GM19328 (cell line): ENCODE results near the gene SCN1B.
"Not testable (repeated sequence)": the region's sequence is repeated elsewhere in the genome, so short reads cannot be mapped to it uniquely, and the experiment has no call there.

ENCODE experiments used
- ATAC-seq: cut with Tn5 transposase; IDR thresholded peaks from one replicate; pipeline ENCODE4 v1.9.1; 2021; ENCODE audit warnings: mild to moderate bottlenecking, moderate library complexity; ENCODE audit not compliant: unreplicated experiment

SCN1B gene

GRCh38 chr19:35000647-35001501 is 29.4 kb upstream of the SCN1B start:
- no peak for ATAC-seq

DNA sequence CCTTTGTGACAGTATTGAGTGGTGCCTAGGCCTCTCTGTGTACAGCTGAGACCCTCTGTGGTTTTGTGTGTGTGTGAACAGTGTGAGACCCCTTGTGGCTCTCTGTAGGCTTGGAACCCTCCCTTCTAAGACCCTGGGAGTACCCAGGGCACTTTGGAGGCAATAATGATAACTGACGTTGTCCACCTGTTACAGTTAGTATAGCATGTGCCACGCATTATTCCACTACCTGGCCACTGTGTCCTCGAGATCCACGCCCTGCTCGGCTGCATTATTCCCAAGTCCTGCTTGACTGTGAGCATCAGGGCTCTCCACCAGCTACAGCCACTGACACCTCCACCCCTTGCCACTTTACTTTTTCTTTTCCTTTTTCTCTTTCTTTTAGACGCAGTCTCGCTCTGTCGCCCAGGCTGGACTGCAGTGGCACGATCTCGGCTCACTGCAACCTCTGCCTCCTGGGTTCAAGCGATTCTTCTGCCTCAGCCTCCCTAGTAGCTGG is 28.2 kb upstream of the SCN1B start:
- no peak for ATAC-seq

DNA sequence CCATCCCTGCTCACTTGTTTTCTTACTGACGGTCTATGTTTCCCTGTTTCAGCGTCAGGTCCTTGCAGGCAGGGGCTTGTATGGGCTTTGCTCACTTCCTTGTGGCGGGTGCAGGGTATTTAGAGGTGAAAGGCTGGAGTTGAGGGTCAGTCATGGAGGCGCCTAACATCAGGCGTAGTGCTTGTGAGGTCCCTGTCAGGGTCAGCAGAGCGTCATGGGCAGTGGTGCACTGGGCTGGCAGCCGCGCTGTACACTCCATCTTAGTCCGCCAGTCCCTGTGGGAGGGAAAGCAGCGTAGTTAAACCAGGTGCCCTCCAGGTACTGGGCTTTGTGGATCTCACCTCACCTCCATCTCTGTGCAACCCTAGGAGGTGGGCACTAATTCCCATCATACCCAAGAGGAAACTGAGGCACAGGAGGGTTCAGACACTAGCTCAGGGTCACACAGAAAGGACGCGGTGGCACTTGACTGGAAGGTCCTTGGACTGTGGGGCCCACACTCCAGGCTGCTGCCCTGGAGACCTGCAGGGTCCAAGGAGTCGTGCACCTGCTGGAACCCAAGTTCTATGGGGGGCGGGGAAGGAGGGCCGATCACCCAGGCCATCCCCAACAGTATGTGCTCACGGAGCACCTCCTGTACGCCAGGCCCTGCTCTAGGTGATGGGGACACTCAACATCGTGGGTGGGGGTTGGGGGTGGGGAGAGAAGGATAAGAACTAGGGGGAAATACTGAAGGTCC is 25.6 kb upstream of the SCN1B start:
- no peak for ATAC-seq

GRCh38 chr19:35005256-35005977 is 24.9 kb upstream of the SCN1B start:
- no peak for ATAC-seq

DNA sequence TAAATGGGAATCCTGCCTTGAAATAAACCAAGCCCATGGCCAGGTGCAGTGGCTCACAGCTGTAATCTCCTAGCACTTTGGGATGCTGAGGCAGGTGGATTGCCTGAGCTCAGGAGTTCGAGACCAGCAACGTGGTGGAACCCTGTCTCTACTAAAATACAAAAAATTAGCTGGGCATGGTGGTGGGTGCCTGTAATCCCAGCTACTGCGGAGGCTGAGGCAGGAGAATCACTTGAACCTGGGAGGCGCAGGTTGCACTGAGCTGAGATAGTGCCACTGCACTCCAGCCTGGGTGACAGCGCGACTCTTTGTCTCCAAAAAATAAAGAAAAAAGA is 24.3 kb upstream of the SCN1B start:
- ATAC-seq: not testable (repeated sequence)

- no peak for ATAC-seq
These were observed 23.8 kb upstream of the SCN1B start for GRCh38 chr19:35006342-35006998.

- no peak for ATAC-seq
These were observed 23.3 kb upstream of the SCN1B start for GRCh38 chr19:35006999-35007365.

DNA sequence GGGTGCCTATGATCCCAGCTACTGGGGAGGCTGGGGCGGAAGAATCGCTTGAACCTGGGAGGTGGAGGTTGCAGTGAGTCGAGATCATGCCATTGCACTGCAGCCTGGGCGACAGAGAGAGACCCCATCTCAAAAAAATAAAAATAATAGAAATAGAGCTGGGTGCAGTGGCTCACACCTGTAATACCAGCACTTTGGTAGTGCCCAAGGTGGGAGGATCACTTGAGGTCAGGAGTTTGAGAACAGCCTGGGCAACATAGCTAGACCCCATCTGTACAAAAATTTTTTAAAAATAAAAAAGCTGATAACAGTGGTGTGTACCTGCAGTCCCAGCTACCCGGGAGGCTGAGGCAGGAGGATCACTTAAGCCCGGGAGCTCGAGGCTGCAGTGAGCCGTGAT is 22.8 kb upstream of the SCN1B start:
- not testable (repeated sequence) for ATAC-seq

- no peak for ATAC-seq
These were observed 21.4 kb upstream of the SCN1B start for GRCh38 chr19:35008891-35009341.

DNA sequence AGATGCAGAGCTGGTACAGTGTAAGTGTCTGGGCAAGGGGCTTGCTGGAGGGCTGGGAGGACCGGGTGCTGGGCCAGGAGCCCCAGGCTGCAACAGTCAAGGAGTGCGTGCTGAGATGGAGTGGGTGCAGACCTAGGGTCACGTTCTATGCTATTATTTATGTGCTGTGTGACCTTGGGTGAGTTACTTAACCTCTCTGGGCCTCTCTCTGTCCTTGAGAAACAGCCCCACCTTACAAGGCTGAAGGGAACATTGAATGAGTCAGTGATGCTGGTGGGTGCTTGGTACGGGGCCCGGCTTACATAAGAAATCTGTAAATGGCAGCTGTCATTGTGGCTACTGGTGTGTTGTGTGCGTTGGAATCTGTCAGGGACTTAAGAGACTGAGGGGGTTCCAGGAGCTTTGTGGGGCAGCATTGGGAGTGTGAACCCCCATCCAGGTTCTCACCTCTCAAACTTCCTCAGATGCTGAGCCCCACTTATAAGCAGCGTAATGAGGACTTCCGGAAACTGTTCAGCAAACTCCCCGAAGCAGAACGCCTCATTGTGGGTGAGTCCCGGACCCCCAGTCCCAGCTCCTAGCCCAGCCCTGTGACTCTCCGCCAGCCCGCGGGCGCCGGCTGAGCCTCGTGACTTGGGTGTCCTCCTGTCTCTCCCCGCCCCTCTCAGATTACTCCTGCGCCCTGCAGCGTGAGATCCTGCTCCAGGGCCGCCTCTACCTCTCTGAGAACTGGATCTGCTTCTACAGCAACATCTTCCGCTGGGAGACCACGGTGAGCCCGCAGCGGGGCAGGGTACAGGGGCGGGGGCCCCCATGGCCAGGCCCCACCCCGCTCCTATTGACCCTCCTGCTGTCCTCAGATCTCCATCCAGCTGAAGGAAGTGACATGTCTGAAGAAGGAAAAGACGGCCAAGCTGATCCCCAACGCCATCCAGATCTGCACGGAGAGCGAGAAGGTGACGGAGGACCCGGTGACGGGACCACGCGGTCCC is 20.6 kb upstream of the SCN1B start:
- no peak for ATAC-seq

DNA sequence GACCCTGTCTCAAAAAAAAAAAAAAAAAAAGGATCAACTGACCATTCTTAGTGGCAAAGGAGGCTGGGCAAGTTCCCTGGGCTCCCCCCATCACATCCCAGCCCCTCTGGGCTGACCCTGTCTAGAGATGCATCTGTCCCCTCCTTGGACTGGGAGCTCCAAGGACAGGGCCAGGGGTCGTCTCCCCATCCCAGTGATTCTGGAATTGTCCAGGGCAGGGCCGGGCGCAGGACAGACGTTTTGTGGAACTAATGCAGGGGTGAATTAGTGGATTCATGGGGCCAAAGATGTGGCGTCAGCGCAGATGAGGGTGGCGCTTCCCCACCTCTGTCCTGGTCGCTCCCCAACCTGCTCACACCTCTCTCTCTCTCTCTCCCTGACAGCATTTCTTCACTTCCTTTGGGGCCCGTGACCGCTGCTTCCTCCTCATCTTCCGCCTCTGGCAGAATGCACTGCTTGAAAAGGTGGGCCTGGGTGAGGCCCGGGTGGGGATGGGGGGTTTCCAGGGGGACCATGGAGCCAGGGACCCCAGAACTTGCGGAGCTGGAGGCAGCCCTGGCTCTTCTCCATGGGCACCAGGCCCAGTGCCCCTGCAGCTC is 19.1 kb upstream of the SCN1B start:
- ATAC-seq: no peak

DNA sequence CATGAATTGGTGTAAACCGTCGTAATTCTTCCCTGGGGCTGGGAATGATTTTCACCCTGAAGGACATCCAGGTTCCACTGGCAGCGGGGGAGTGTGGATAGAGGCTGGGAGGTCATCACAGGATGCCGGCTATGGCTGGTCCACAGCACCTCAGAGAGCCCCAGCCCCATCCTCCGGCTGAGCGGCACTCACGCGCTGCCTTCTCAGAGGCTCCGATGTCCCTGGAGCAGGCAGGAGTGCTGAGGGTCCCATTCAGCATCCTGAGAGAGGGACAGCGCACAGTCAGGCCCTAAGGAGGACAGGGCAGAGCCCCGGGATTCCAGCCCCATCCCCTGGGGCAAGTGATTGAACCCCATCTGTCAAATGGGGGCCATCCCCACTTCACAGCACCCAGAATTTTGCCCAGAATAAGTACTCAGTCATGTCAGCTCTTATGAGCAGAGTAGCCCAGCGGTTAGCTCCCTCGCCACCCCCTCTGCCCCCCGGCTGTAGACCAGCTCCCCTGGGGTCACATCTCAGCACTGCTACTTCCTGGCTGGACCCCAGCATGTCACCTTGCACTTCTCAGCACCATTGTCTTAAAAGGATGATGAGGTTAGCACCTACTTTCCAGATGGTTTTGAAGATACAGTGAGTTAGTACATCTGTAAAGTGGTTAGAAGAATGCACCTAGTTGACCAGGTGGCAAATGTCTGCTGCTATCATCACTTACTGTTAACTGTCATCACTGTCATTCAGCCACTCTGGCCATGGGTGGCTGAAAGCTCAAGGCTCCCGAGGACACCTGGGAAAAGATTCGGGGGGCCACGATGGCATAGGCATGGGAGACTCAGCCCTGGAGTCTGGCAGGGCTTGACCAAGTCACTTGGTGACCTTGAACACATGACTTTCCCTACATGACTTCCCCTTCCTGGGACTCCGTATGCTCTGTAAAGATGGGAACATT is 18.3 kb upstream of the SCN1B start:
- no peak for ATAC-seq

DNA sequence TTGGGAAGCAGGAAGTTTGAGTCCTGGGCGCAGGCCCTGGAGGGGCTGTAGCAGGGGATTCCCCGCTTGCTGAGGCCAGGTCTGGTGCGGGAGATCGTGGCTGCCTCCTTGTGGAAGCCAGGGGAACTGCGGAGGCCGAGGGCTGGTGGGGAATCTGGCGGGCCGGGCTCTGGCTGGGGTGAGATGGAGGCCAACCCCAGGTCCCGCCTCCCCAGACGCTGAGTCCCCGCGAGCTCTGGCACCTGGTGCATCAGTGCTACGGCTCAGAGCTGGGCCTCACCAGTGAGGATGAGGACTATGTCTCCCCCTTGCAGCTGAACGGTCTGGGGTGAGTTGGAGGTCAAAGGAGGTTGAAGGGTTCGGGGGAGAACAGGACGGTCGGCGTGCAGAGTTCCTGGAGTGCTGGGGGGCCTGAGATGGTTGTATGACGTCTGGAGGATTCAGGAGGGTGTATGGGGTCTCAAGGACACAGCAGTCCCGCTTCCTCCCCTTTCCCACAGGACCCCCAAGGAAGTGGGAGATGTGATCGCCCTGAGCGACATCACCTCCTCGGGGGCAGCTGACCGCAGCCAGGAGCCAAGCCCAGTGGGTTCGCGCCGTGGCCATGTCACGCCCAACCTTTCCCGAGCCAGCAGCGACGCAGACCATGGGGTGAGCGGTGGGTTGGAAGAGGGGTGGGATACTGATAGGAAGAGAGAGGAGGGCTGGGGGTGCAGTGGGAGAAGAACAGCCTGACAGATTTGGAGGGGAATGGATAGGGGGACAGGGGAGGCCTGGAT is 17.0 kb upstream of the SCN1B start:
- no peak for ATAC-seq

DNA sequence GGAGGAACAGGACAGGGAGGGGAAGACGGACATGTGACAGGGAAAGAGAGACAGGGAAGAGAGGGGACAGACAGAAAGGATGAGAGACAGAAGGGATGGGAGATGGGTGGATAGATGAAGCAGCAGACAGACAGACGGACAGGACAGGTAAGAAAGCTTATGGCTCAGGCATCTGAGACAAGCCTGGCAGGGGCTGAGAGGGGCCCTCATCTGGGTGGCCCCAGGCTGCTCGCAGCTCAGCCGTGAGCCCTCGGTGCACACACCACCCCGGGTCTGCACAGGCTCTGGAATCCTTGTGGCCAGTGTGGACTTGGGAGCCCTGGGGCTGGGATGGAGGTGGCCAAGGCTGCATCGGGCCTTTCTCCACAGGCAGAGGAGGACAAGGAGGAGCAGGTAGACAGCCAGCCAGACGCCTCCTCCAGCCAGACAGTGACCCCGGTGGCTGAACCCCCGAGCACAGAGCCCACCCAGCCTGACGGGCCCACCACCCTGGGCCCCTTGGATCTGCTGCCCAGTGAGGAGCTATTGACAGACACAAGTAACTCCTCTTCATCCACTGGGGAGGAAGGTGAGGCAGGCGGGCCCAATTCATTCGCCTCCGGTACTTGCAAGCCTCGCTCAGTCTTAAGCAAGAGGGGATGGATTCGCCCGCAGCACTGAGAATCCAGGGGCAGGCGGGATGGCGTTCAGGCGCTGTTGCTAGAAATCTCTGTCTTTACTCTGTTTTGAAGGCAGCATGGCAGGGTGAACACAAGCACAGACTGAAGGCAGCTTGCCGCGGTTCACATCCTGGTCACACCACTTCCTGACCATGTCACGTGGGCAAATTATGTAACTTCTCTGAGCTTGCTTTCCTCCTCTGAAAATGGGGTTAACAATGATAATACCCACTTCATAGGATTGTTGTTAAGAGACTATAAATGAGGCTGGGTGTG is 16.2 kb upstream of the SCN1B start:
- ATAC-seq: no peak

DNA sequence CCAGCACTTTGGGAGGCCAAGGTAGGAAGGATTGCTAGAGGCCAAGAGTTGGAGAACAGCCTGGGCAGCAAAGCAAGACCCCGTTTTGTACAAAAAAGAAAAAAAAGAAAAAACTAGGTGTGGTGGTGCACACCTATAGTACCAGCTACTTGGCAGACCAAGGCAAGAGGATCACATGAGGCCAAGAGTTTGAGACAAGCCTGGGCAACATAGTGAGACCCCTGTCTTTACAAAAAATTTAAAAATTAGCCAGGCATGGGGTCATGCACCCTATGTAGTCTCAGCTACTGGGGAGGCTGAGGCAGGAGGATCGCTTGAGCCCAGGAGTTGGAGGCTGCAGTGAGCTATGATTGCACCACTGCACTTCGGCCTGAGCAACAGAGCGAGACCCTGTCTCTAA is 15.5 kb upstream of the SCN1B start:
- ATAC-seq: not testable (repeated sequence)

DNA sequence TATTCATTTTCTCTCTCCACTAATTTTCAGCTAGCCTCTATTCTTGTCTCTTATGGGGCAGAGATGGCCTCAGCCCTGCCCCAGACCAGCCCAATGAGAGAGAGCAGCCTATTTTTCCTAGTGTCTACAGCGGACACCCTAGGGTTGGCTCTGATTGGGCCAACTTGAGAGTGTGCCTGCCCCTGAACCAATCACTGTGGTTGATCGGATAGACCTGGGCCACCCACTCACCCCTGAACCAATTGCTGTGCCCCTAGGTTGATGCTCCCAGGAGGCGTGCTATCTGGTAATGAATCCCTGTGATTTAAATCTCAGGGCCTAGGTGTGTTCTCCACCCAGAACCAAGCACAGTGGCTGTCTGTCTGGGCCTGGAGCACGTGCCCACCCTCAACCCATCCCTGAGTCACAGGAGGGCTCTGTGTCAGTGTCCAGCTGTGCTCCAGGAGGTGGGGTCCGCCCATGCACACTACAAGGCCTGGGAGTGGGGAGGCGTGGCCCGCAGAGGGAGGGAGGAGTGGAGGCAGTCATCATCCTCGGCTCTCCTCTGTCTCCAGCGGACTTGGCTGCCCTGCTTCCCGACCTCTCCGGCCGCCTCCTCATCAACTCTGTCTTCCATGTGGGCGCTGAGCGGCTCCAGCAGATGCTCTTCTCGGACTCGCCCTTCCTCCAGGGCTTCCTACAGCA is 14.9 kb upstream of the SCN1B start:
- ATAC-seq: no peak
